ENCODE measurements around the gene SLC8B1. TPM values are rescaled to one million over a fixed set of nuclear protein-coding genes. Genes with fewer than 3 reads are reported as not detected.

The SLC8B1 gene
- total RNA-seq, 2 experiments from 2014 or later, result 85.3 to 92.7 TPM

GRCh38 chr12:113361574-113362370 is 26.9 kb upstream of the SLC8B1 start:
- H3K27ac ChIP-seq (ENCODE audit: low read depth in 1 of 2, low read length in 2 of 2), result no peak overlapping the region
- H3K4me1 ChIP-seq (ENCODE audit: insufficient read depth, low read length), result peaks cover 22% of the 10 kb centered on the region
- H3K36me3 ChIP-seq (ENCODE audit: insufficient read depth, low read length), result no peaks in the 10 kb centered on the region
- POLR2A ChIA-PET, result no interaction called here
- Mint-ChIP-seq H3K36me3 (ENCODE audit: low read depth) (peaks cover 10% of the 10 kb centered on the region), H3K27me3 (no peaks in the 10 kb centered on the region), H3K9me3 (no peaks in the 10 kb centered on the region), H3K4me3 (peak overlapping the region; percentile 7), H3K27ac (peak overlapping the region; percentile 8), H3K4me1 (ENCODE audit: low read depth) (peaks cover 29% of the 10 kb centered on the region)
- DNase-seq, result no peak
- H3K4me3 ChIP-seq (ENCODE audit: low read length), result no peak overlapping the region
- no peaks in the 10 kb centered on the region for H3K27me3 ChIP-seq (ENCODE audit: control insufficient read depth in 1 of 2, insufficient read depth in 2 of 2, low read length in 2 of 2)
- ATAC-seq (ENCODE audit: poor library complexity), result no peak
- CTCF ChIA-PET, result no interaction called here
- intact Hi-C loops (cut with DNase I, micrococcal nuclease), result no loop called here
- no peaks in the 10 kb centered on the region for H3K9me3 ChIP-seq (ENCODE audit: control insufficient read depth in 1 of 2, insufficient read depth in 1 of 2, low read length in 2 of 2)
- TF ChIP-seq CTCF (IDR thresholded peaks at IDR 0.05), result no peak

GRCh38 chr12:113359939-113360748 is 25.2 kb upstream of the SLC8B1 start:
- ChIA-PET POLR2A (no interaction called here), CTCF (no interaction called here)
- peak overlapping the region; percentile 80 for H3K27ac Mint-ChIP-seq
- no peaks in the 10 kb centered on the region for H3K9me3 Mint-ChIP-seq
- no peak overlapping the region for H3K4me3 ChIP-seq (ENCODE audit: low read length)
- H3K27me3 Mint-ChIP-seq, result no peaks in the 10 kb centered on the region
- intact Hi-C loops (cut with DNase I, micrococcal nuclease), result loop anchor here in 1 of 2 experiments (2.0 to 10.0 kb wide), 4 partner anchors 138 to 1995 kb away; partner anchors contain the start of genes DDX54, PHETA1, RITA1 and TPCN1
- H3K4me1 Mint-ChIP-seq (ENCODE audit: low read depth), result peaks cover 24% of the 10 kb centered on the region
- H3K27me3 ChIP-seq (ENCODE audit: control insufficient read depth in 1 of 2, insufficient read depth in 2 of 2, low read length in 2 of 2), result no peaks in the 10 kb centered on the region
- ATAC-seq (ENCODE audit: poor library complexity) (no peak), DNase-seq (peak in 2 of 14 experiments; percentile 35 to 42)
- H3K36me3 ChIP-seq (ENCODE audit: insufficient read depth, low read length), result no peaks in the 10 kb centered on the region
- TF ChIP-seq CTCF (IDR thresholded peaks at IDR 0.05), result no peak
- no peaks in the 10 kb centered on the region for H3K9me3 ChIP-seq (ENCODE audit: control insufficient read depth in 1 of 2, insufficient read depth in 1 of 2, low read length in 2 of 2)
- peaks cover 22% of the 10 kb centered on the region for H3K4me1 ChIP-seq (ENCODE audit: insufficient read depth, low read length)
- no peak overlapping the region for H3K27ac ChIP-seq (ENCODE audit: low read depth in 1 of 2, low read length in 2 of 2)
- H3K4me3 Mint-ChIP-seq, result peak overlapping the region; percentile 88
- H3K36me3 Mint-ChIP-seq (ENCODE audit: low read depth), result no peaks in the 10 kb centered on the region

GRCh38 chr12:113359133-113359938 is 24.4 kb upstream of the SLC8B1 start:
- Histone ChIP-seq H3K9me3 (ENCODE audit: control insufficient read depth in 1 of 2, insufficient read depth in 1 of 2, low read length in 2 of 2) (no peaks in the 10 kb centered on the region), H3K4me3 (ENCODE audit: low read length) (peak overlapping the region; percentile 85), H3K36me3 (ENCODE audit: insufficient read depth, low read length) (no peaks in the 10 kb centered on the region), H3K27me3 (ENCODE audit: control insufficient read depth in 1 of 2, insufficient read depth in 2 of 2, low read length in 2 of 2) (no peaks in the 10 kb centered on the region), H3K27ac (ENCODE audit: low read depth in 1 of 2, low read length in 2 of 2) (peak overlapping the region; percentile 52 to 75), H3K4me1 (ENCODE audit: insufficient read depth, low read length) (peaks cover 22% of the 10 kb centered on the region)
- no peaks in the 10 kb centered on the region for H3K36me3 Mint-ChIP-seq (ENCODE audit: low read depth)
- intact Hi-C loops (cut with DNase I, micrococcal nuclease), result loop anchor here in 1 of 2 experiments (2.0 to 10.0 kb wide), 4 partner anchors 137 to 1995 kb away; partner anchors contain the start of genes DDX54, PHETA1, RITA1 and TPCN1
- no peaks in the 10 kb centered on the region for H3K9me3 Mint-ChIP-seq
- TF ChIP-seq CTCF (IDR thresholded peaks at IDR 0.05), result no peak
- H3K27me3 Mint-ChIP-seq, result no peaks in the 10 kb centered on the region
- DNase-seq (peak in 2 of 14 experiments; percentile 35 to 40), ATAC-seq (ENCODE audit: poor library complexity) (no peak)
- H3K4me3 Mint-ChIP-seq, result peak overlapping the region; percentile 88
- POLR2A ChIA-PET, result interaction anchor here (1.6 kb wide), 1 partner anchor 24 kb away, joined by 7 read pairs; the partner anchor contains the start of gene SLC8B1
- CTCF ChIA-PET, result no interaction called here
- peaks cover 24% of the 10 kb centered on the region for H3K4me1 Mint-ChIP-seq (ENCODE audit: low read depth)
- H3K27ac Mint-ChIP-seq, result peak overlapping the region; percentile 80
